GM10266 (cell line): Measurements from ENCODE around the gene SORL1-AS1.

Experiments
- DNase-seq: peaks from one replicate; pipeline ENCODE4 v3.0.0; 2012; ENCODE audit errors: extremely low spot score
- CTCF ChIP-seq: IDR thresholded peaks from 2 replicates; pipeline ENCODE4 v1.5.1; 2012; ENCODE audit warnings: mild to moderate bottlenecking, low read depth; ENCODE audit not compliant: control insufficient read depth, insufficient read depth; ENCODE audit errors: missing control alignments

The SORL1-AS1 gene

GRCh38 chr11:121452609-121453150, at the start of gene SORL1-AS1:
SORL1-AS1 (minus strand) TSS chr11:121452967.
- no peak for DNase-seq
- TF ChIP-seq CTCF: no peak

- TF ChIP-seq CTCF: no peak
- no peak for DNase-seq
Observed at GRCh38 chr11:121500717-121501116, 48.0 kb upstream of the SORL1-AS1 start.

DNA sequence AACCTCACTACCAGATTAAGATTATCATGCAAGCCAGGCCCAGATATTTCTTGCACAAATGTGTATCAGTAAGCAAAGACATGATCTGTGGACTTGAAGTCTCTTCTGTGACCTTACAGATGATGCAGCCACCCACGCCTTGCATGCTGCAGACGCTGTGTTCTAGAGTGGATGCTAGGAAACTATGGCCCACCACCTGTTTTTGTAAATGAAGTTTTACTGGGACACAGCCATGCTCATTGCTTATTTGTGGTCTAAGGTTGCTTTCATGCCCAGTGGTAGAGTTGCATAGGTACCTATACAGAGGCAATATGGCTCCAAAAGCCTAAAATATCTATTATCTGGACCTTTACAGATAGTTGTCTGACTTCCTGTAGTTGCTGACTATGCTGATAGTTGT, 47.5 kb upstream of the SORL1-AS1 start:
- no peak for TF ChIP-seq CTCF
- no peak for DNase-seq

DNA sequence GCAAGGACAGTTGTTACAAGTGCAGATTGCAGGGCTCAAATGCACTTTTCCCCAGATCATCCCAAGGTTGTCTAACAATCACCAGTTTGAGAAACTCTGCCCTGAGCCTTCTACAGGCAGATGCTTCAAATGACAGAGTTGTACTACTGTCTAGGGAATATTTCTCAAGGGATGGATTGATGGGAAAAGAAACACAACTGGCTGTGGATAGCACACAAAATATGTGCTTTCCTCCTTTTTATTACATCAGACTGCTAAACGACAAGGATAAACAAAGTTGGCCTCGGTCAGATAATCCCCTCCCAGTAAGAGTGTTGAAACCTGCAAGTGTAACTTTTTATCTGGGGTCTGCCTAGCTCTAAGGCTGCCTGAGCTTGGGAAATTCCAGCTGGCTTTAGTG, 46.6 kb upstream of the SORL1-AS1 start:
- TF ChIP-seq CTCF: no peak
- no peak for DNase-seq

GRCh38 chr11:121497176-121497998, 44.6 kb upstream of the SORL1-AS1 start:
- DNase-seq: no peak
- TF ChIP-seq CTCF: no peak

DNA sequence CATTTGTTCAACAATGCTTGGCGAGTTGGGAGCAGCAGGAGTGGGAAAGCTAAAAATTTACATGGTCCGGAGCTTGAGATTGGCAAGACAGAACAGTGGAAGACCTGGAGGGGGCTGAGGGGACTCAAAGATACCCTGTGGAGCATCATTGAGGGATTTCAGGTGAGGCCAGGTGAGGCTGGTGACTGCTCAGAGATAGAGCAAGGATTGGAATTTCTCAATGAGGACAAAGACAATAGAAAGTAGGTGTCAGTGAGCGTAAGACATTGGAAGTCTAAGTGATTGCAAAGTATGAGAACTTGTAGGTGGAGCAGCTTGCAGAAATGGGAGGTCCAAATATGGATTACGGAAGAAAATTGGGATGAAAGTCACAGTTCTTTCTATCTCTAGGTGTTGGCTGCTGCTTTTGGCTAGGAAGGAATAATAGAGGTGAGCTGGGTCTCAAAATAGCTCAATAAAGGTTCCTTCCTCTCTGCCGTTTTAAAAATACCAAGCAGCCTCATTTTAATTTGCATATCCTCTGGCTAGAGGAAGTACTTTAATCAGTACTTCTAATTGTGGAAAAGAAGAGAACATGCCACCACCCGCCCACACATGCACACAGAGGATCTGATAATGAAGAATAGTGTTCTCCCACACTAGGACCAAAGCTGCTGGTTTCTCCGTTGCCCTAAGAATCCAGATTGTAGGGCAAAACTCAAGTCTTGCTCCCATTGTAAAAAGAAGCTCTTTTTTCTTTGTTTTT, 41.8 kb upstream of the SORL1-AS1 start:
- no peak for TF ChIP-seq CTCF
- DNase-seq: peak; percentile 47
